WTC11 (cell line): ENCODE measurements around the gene YIF1A.

Experiments used
- ATF3 ChIP-seq: sonication (generic); formaldehyde crosslinking; conservative IDR thresholded peaks from 2 replicates; pipeline ENCODE4 v1.8.1; 2022; ENCODE audit warnings: mild to moderate bottlenecking, missing genetic modification reagents
- CREM ChIP-seq: sonication (generic); formaldehyde crosslinking; IDR thresholded peaks from 2 replicates; pipeline ENCODE4 v1.8.1; 2022; ENCODE audit warnings: mild to moderate bottlenecking, missing genetic modification reagents, moderate library complexity
- CTCF ChIP-seq: fragments of 200-600 bp; IDR thresholded peaks from 2 replicates; pipeline ENCODE4 v1.8.0; 2022; ENCODE audit warnings: antibody characterized with exemption
- E2F1 ChIP-seq: sonication (generic); formaldehyde crosslinking; IDR thresholded peaks from 2 replicates; pipeline ENCODE4 v1.8.0; 2022; ENCODE audit warnings: mild to moderate bottlenecking, missing genetic modification reagents
- ELF4 ChIP-seq: sonication (generic); formaldehyde crosslinking; IDR thresholded peaks from 2 replicates; pipeline ENCODE4 v1.8.1; 2022; ENCODE audit warnings: low read depth, mild to moderate bottlenecking, moderate library complexity, missing genetic modification reagents
- NR2C2 ChIP-seq: sonication (generic); formaldehyde crosslinking; IDR thresholded peaks from 2 replicates; pipeline ENCODE4 v1.8.0; 2022; ENCODE audit warnings: mild to moderate bottlenecking, missing genetic modification reagents
- TEAD4 ChIP-seq: sonication (generic); formaldehyde crosslinking; IDR thresholded peaks from 2 replicates; pipeline ENCODE4 v1.8.0; 2022; ENCODE audit warnings: mild to moderate bottlenecking, missing genetic modification reagents
- ZNF512 ChIP-seq: sonication (generic); formaldehyde crosslinking; IDR thresholded peaks from 2 replicates; pipeline ENCODE4 v1.8.1; 2022; ENCODE audit warnings: missing genetic modification reagents, borderline replicate concordance

- no peak for TF ChIP-seq CTCF
- TF ChIP-seq ATF3 (CRISPR knock-in tag), result no peak
- no peak for TF ChIP-seq ELF4 (CRISPR knock-in tag)
- TF ChIP-seq NR2C2 (CRISPR knock-in tag), result no peak
- no peak for TF ChIP-seq CREM (CRISPR knock-in tag)
- no peak for TF ChIP-seq ZNF512 (CRISPR knock-in tag)
- no peak for TF ChIP-seq E2F1 (CRISPR knock-in tag)
- TF ChIP-seq TEAD4 (CRISPR knock-in tag), result no peak
Observed at GRCh38 chr11:66235141-66235540, 53.8 kb downstream of the YIF1A start.
